Measurements from ENCODE around the gene NUP43.
"Not testable (repeated sequence)": the region's sequence is repeated elsewhere in the genome, so short reads cannot be mapped to it uniquely, and the experiment has no call there.

The NUP43 gene

DNA sequence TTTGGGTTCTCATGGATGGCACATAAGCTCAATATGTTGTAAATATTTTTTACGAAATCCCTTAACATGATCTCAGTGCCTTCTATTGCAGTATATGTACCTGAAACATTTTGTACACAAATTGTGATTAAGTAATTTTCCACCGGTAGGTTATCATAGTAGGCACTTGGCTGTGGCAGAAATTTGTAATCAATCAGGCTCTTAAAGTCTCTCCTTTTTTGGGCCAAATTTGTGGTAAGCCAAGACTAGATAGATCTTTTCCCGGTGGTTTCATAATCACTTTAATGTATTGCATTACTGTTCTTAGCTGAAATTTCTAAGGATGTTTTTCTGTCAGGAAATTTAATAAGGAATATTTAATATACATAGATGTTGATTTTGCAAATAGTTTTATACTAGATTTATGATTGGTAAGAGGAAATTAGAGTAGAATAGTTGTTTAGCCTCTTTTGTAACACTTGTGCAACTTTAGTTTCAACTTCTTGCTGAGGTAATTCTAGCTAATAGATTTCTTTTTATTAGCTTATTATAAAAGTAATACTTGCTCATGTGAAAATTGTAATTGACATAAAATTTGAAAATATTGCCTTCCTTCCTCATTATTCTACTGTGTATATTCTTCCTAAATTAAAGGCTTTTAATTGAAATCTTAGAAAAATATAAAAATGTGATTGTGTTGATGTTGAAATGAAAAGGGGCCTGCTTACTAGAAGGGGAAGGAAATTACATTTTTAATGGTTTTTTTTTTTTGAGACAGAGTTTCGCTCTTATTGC is 6.5 kb upstream of the NUP43 start:
- Histone ChIP-seq H3K27ac (no peak overlapping the region), H3K9ac (ENCODE audit: insufficient read length) (no peak overlapping the region), H3K36me3 (ENCODE audit: insufficient read depth, low read length) (0 out of 2 replicates have a peak, but pooled peaks cover 3% of the 10 kb centered on the region), H3K9me3 (ENCODE audit: low read depth, low read length) (no peaks in the 10 kb centered on the region), H3K4me3 (no peak overlapping the region)
- DNase-seq (ENCODE audit: low read depth, low spot score) = no peak
- TF ChIP-seq EZH2 (IDR thresholded peaks at IDR 0.05) (no peak), FOXP2 (optimal IDR thresholded peaks at IDR 0.05; ENCODE audit: control extremely low read depth, extremely low read length, insufficient read depth) (no peak), POLR2AphosphoS5 (IDR thresholded peaks at IDR 0.05; ENCODE audit: borderline replicate concordance, low read depth, low read length) (no peak)

GRCh38 chr6:149751920-149752319 is 5.6 kb upstream of the NUP43 start:
- H3K9me3 ChIP-seq (ENCODE audit: low read depth, low read length); H3K36me3 ChIP-seq (ENCODE audit: insufficient read depth, low read length); H3K4me3 ChIP-seq; H3K27ac ChIP-seq; DNase-seq (ENCODE audit: low read depth, low spot score); H3K9ac ChIP-seq (ENCODE audit: insufficient read length): not testable (repeated sequence)

DNA sequence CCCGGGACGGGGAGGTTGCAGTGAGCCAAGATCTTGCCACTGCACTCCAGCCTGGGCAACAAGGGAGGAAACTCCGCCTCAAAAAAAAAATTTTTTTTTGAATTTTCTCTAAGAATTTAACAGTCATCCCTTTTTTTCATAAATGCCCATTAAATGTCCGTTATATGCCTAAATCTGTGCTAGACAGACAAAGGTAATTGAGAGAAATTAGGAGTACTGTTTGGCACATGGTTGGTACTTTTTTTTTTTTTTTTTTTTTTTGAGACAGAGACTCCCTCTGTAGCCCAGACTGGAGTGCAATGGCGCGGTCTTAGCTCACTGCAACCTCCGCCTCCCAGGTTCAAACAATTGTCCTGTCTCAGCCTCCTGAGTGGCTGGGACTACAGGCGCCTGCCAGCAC is 4.9 kb upstream of the NUP43 start:
- Histone ChIP-seq H3K27ac (no peak overlapping the region), H3K9ac (ENCODE audit: insufficient read length) (no peak overlapping the region), H3K9me3 (ENCODE audit: low read depth, low read length) (no peaks in the 10 kb centered on the region), H3K4me3 (no peak overlapping the region), H3K36me3 (ENCODE audit: insufficient read depth, low read length) (0 out of 2 replicates have a peak, but pooled peaks cover 3% of the 10 kb centered on the region)
- no peak for DNase-seq (ENCODE audit: low read depth, low spot score)
- TF ChIP-seq EZH2 (IDR thresholded peaks at IDR 0.05) (no peak), POLR2AphosphoS5 (IDR thresholded peaks at IDR 0.05; ENCODE audit: borderline replicate concordance, low read depth, low read length) (no peak), FOXP2 (optimal IDR thresholded peaks at IDR 0.05; ENCODE audit: control extremely low read depth, extremely low read length, insufficient read depth) (no peak)

DNA sequence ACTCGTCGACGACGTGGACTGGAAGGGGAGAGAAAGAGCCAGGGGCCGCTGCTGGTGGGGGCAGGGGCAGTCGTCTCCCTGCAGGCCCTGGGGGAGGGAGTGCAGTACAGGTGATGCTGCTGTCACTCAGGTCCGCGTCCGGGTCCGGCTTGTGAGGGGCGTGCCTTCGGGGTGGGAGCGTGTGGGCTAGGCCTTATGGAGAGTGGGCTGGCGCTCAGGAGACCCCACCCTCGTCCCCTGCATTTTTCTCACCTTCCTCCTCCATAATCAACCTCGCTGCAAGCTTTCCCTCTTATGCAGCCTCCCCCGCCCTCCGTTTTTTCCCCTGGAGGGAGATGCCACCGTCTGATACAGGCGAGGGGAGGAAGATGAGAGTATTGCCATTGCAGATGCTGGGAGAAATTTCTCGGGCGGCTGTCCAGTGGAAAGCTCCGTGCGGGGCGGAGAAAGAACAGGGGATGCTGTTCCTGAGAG is 3.8 kb upstream of the NUP43 start:
- TF ChIP-seq POLR2AphosphoS5 (IDR thresholded peaks at IDR 0.05; ENCODE audit: borderline replicate concordance, low read depth, low read length) (no peak), EZH2 (IDR thresholded peaks at IDR 0.05) (no peak)
- Histone ChIP-seq H3K27ac (peak overlapping the region; percentile 48; the same call in 1 of the 2 replicates), H3K9ac (ENCODE audit: insufficient read length) (peak overlapping the region; percentile 89), H3K9me3 (ENCODE audit: low read depth, low read length) (no peaks in the 10 kb centered on the region), H3K36me3 (ENCODE audit: insufficient read depth, low read length) (0 out of 2 replicates have a peak, but pooled peaks cover 3% of the 10 kb centered on the region), H3K4me3 (peak overlapping the region; percentile 99)
- DNase-seq (ENCODE audit: low read depth, low spot score) = no peak

DNA sequence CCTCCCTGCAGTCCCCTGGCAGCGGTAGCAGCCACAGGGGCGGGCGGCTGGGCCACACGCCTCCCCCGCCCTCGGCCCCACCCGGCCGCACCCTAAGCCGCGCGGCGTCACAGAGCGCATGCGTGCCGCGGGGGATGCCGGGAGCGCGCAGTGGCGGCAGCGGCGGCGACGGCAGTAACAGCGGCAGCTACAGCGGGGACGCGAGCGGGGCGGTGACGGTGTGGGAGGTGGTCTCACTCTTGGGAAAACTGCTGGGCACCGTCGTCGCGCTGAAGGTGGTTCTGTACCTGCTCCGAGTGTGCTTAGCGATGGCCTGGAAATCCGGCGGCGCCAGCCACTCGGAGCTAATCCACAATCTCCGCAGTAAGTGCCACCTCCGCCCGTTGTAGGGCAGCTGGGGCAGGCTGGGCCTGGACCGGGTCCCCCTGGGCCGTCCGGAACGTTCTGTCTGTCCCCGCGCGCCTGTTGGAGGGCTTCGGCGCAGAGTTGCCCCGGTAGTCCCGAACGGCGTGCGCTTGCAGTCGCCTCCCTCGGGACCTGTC is 3.3 kb upstream of the NUP43 start, which contains the start of gene PCMT1:
Gene PCMT1, plus strand, starts transcription at position 148 of the 542 bp plus-strand sequence. Its CDS starts 161 bp downstream, at position 309.
- peak within 1 kb of the TSS; percentile 99 for H3K4me3 ChIP-seq
- 0 out of 2 replicates have a peak, but pooled peaks cover 3% of the 10 kb centered on the region for H3K36me3 ChIP-seq (ENCODE audit: insufficient read depth, low read length)
- H3K27ac ChIP-seq = peak within 1 kb of the TSS; percentile 48
- H3K9me3 ChIP-seq (ENCODE audit: low read depth, low read length) = no peaks in the 10 kb centered on the region
- no peak for DNase-seq (ENCODE audit: low read depth, low spot score)
- TF ChIP-seq POLR2AphosphoS5 (IDR thresholded peaks at IDR 0.05; ENCODE audit: borderline replicate concordance, low read depth, low read length) = peak; percentile 84
- no peak for TF ChIP-seq EZH2 (IDR thresholded peaks at IDR 0.05)
- peak within 1 kb of the TSS; percentile 89 for H3K9ac ChIP-seq (ENCODE audit: insufficient read length)

- Histone ChIP-seq H3K9ac (ENCODE audit: insufficient read length) (peak overlapping the region; percentile 89), H3K4me3 (peak overlapping the region; percentile 99)
- not testable (repeated sequence) for H3K36me3 ChIP-seq (ENCODE audit: insufficient read depth, low read length); DNase-seq (ENCODE audit: low read depth, low spot score); H3K27ac ChIP-seq; H3K9me3 ChIP-seq (ENCODE audit: low read depth, low read length)
Observed at GRCh38 chr6:149749082-149749593, 2.8 kb upstream of the NUP43 start.

DNA sequence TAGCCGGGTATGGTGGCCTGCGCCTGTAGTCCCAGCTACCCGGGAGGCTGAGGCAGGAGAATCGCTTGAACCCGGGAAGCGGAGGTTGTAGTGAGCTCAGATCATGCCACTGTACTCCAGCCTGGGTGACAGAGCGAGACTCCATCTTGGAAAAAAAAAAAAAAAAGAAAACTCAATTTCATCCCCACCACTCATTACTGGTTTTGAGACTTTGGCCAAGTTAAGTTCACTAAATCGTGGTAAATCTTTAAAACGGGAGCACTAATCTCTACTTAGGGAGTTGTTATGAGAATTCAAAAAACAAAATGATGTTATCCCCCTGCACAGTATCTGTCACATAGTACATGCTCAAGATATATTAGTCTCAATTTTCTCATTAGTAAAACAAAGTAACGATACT is 1.1 kb downstream of the NUP43 start:
- Histone ChIP-seq H3K4me3 (peak overlapping the region; percentile 91), H3K9ac (ENCODE audit: insufficient read length) (peak overlapping the region; percentile 92)
- not testable (repeated sequence) for H3K27ac ChIP-seq

DNA sequence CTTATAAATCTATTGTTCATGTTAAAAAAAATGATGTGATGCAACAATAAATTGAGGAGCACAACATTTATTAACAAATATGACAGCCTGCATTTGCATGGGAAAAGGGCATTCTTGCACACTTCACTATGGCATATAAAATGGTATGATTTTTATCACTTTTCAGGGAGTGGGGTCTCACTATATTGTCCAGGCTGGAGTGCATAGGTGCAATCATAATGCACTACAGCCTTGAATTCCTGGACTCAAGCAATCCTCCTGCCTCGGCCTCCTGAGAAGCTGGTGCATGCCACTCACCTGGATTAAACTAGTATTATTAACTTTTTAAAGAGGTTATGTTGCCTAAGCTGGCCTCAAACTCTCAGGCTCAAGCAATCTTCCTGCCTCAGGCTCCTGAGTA is 11.4 kb downstream of the NUP43 start:
- Histone ChIP-seq H3K36me3 (ENCODE audit: insufficient read depth, low read length) (peaks cover 65% of the 10 kb centered on the region), H3K4me3 (no peak overlapping the region), H3K9me3 (ENCODE audit: low read depth, low read length) (no peaks in the 10 kb centered on the region), H3K27ac (no peak overlapping the region), H3K9ac (ENCODE audit: insufficient read length) (no peak overlapping the region)
- DNase-seq (ENCODE audit: low read depth, low spot score) = no peak
- TF ChIP-seq FOXP2 (optimal IDR thresholded peaks at IDR 0.05; ENCODE audit: control extremely low read depth, extremely low read length, insufficient read depth) (no peak), EZH2 (IDR thresholded peaks at IDR 0.05) (no peak), POLR2AphosphoS5 (IDR thresholded peaks at IDR 0.05; ENCODE audit: borderline replicate concordance, low read depth, low read length) (no peak)

More for the DNA sequence above, 1.1 kb downstream of the NUP43 start:
- H3K9me3 ChIP-seq (ENCODE audit: low read depth, low read length); DNase-seq (ENCODE audit: low read depth, low spot score): not testable (repeated sequence)
- H3K36me3 ChIP-seq (ENCODE audit: insufficient read depth, low read length) = peaks cover 34% of the 10 kb centered on the region

All from SK-N-MC (cell line).